ENCODE results near the gene SNX3. TPM values are rescaled to one million over a fixed set of nuclear protein-coding genes. Genes with fewer than 3 reads are reported as not detected.

The SNX3 gene
- total RNA-seq, 6 donors from 2014 or later: 46.1 to 173 (median 109) TPM

- H3K4me3 ChIP-seq: no peak overlapping the region
These were observed 90.2 kb downstream of the SNX3 start for GRCh38 chr6:108170332-108171290.

GRCh38 chr6:108169464-108170331 lies 91.1 kb downstream of the SNX3 start:
- Histone ChIP-seq H3K9me3 (no peaks in the 10 kb centered on the region), H3K27me3 (peaks cover 0 to 88% (median 61%) of the 10 kb centered on the region in 4 donors), H3K4me1 (peaks cover 51 to 59% (median 56%) of the 10 kb centered on the region in 4 donors), H3K27ac (no peak overlapping the region), H3K4me3 (peak overlapping the region in 1 of 4 donors; percentile 39), H3K36me3 (no peaks in the 10 kb centered on the region)
- TF ChIP-seq POLR2AphosphoS5 (IDR thresholded peaks at IDR 0.05) (no peak), POLR2A (IDR thresholded peaks at IDR 0.05) (no peak), EP300 (IDR thresholded peaks at IDR 0.05) (no peak)
- TF ChIP-seq, protein P1, sequence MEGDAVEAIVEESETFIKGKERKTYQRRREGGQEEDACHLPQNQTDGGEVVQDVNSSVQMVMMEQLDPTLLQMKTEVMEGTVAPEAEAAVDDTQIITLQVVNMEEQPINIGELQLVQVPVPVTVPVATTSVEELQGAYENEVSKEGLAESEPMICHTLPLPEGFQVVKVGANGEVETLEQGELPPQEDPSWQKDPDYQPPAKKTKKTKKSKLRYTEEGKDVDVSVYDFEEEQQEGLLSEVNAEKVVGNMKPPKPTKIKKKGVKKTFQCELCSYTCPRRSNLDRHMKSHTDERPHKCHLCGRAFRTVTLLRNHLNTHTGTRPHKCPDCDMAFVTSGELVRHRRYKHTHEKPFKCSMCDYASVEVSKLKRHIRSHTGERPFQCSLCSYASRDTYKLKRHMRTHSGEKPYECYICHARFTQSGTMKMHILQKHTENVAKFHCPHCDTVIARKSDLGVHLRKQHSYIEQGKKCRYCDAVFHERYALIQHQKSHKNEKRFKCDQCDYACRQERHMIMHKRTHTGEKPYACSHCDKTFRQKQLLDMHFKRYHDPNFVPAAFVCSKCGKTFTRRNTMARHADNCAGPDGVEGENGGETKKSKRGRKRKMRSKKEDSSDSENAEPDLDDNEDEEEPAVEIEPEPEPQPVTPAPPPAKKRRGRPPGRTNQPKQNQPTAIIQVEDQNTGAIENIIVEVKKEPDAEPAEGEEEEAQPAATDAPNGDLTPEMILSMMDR (IDR thresholded peaks at IDR 0.05): no peak
- WGBS, 2 donors: 7 to 12% methylated on average over 34 to 51 of the region's 55 CpGs
- DNase-seq: peak in 1 of 2 donors; percentile 53
- peak in 1 of 2 donors; percentile 2 for ATAC-seq (ENCODE audit: low FRiP score in 2 of 2)

More at GRCh38 chr6:108170332-108171290, 90.2 kb downstream of the SNX3 start:
- Histone ChIP-seq H3K9me3 (no peaks in the 10 kb centered on the region), H3K36me3 (no peaks in the 10 kb centered on the region), H3K27ac (no peak overlapping the region), H3K27me3 (peaks cover 0 to 88% (median 62%) of the 10 kb centered on the region in 4 donors), H3K4me1 (peaks cover 46 to 57% (median 53%) of the 10 kb centered on the region in 4 donors)
- DNase-seq (no peak), ATAC-seq (ENCODE audit: low FRiP score in 2 of 2) (no peak)
- TF ChIP-seq POLR2AphosphoS5 (IDR thresholded peaks at IDR 0.05): no peak
- no peak for TF ChIP-seq POLR2A (IDR thresholded peaks at IDR 0.05)
- TF ChIP-seq EP300 (IDR thresholded peaks at IDR 0.05): no peak
- TF ChIP-seq, protein P1 (IDR thresholded peaks at IDR 0.05): no peak
- 20 to 22% methylated on average over 31 of the region's 31 CpGs for WGBS, 2 donors

- H3K4me1 ChIP-seq: peaks cover 49 to 61% (median 58%) of the 10 kb centered on the region in 4 donors
- H3K4me3 ChIP-seq: peak overlapping the region in 3 of 4 donors; percentile 3 to 39 (median 34)
- no peak overlapping the region for H3K27ac ChIP-seq
- peaks cover 1 to 89% (median 64%) of the 10 kb centered on the region in 4 donors for H3K27me3 ChIP-seq
- DNase-seq (peak; percentile 28 to 89), ATAC-seq (ENCODE audit: low FRiP score in 2 of 2) (peak; percentile 54 to 67)
- 7 to 12% methylated on average over 6 to 52 of the region's 63 CpGs for WGBS, 2 donors
- H3K36me3 ChIP-seq: no peaks in the 10 kb centered on the region
- no peaks in the 10 kb centered on the region for H3K9me3 ChIP-seq
- TF ChIP-seq, protein P1 (IDR thresholded peaks at IDR 0.05): peak in 1 of 6 experiments; percentile 27
- no peak for TF ChIP-seq EP300 (IDR thresholded peaks at IDR 0.05)
These were observed 92.1 kb downstream of the SNX3 start for GRCh38 chr6:108168501-108169463.

- ATAC-seq (ENCODE audit: low FRiP score in 2 of 2): no peak
- Histone ChIP-seq H3K4me1 (peaks cover 49 to 61% (median 58%) of the 10 kb centered on the region in 4 donors), H3K27ac (no peak overlapping the region), H3K9me3 (no peaks in the 10 kb centered on the region), H3K27me3 (peaks cover 1 to 95% (median 69%) of the 10 kb centered on the region in 4 donors), H3K4me3 (peak overlapping the region in 3 of 4 donors; percentile 3 to 39 (median 34)), H3K36me3 (no peaks in the 10 kb centered on the region)
- 16 to 51% methylated on average over 2 to 23 of the region's 23 CpGs for WGBS, 2 donors
- DNase-seq: no peak
- TF ChIP-seq EP300 (IDR thresholded peaks at IDR 0.05) (no peak), POLR2AphosphoS5 (IDR thresholded peaks at IDR 0.05) (no peak), POLR2A (IDR thresholded peaks at IDR 0.05) (no peak)
- TF ChIP-seq, protein P1 (IDR thresholded peaks at IDR 0.05): no peak
These were observed 92.8 kb downstream of the SNX3 start for GRCh38 chr6:108168090-108168463.
